Tibial nerve (tissue), 4 donors: ENCODE data around the gene UBE2E2. TPM values are rescaled to one million over a fixed set of nuclear protein-coding genes. Genes with fewer than 3 reads are reported as not detected.

ENCODE experiments used
- DNase-seq, 2 donors: peaks; one replicate each; pipeline ENCODE4 v3.0.0-alpha.2; 2019; ENCODE audit warnings: low spot score in 2 of 2
- H3K27ac ChIP-seq, 4 donors: fragments of 200-600 bp; sonication (generic) in 3 of 4; one replicate each; pipeline ENCODE4 v1.5.1; 2017 to 2019; ENCODE audit warnings: mild to moderate bottlenecking in 1 of 4
- H3K27me3 ChIP-seq, 2 donors: fragments of 200-600 bp; sonication (generic) in 1 of 2; one replicate each; pipeline versions ENCODE4 v1.5.1 to v1.6.0; 2017 to 2019
- H3K36me3 ChIP-seq, 3 donors: fragments of 200-600 bp; sonication (generic); one replicate each; pipeline ENCODE4 v1.5.1; 2018 to 2019
- H3K4me1 ChIP-seq, 4 donors: fragments of 200-600 bp; sonication (generic) in 3 of 4; one replicate each; pipeline ENCODE4 v1.5.1; 2017 to 2019
- H3K4me3 ChIP-seq, 4 donors: fragments of 200-600 bp; sonication (generic) in 3 of 4; one replicate each; pipeline ENCODE4 v1.5.1; 2017 to 2019; ENCODE audit warnings: mild to moderate bottlenecking in 1 of 4, moderate library complexity in 1 of 4
- H3K9me3 ChIP-seq, 4 donors: fragments of 200-600 bp; sonication (generic) in 3 of 4; one replicate each; pipeline ENCODE4 v1.5.1; 2017 to 2019
- EP300 ChIP-seq, 2 donors: sonication (generic); formaldehyde crosslinking; IDR thresholded peaks; one replicate each; pipeline ENCODE4 v1.6.1; 2017; ENCODE audit warnings: antibody characterized with exemption in 2 of 2, mild to moderate bottlenecking in 1 of 2
- POLR2A ChIP-seq, 2 donors: fragments of 450-650 bp; IDR thresholded peaks; one replicate each; pipeline ENCODE4 v1.6.1; 2017; ENCODE audit warnings: antibody characterized with exemption in 2 of 2, mild to moderate bottlenecking in 2 of 2, moderate library complexity in 2 of 2
- WGBS, 2 donors: methylation state at CpG; one replicate each; pipeline ENCODE4 v1.1.5; 2018; 5-methylcytosine and 5-hydroxymethylcytosine counted together
- total RNA-seq, 4 donors: library from RNA; depleted of rRNA; stranded (reverse); fragments of >200 nt; gene quantifications; one replicate each; pipeline ENCODE4 v1.1.0, GENCODE V29; 2016
- TF ChIP-seq, protein P1 (sequence below), 5 experiments: fragments of 200-600 bp in 3 of 5; fragments of 450-650 bp in 2 of 5; sonication (generic) in 3 of 5; IDR thresholded peaks; one replicate each; pipeline ENCODE4 v1.5.1; 2016 to 2019; ENCODE audit warnings: antibody characterized with exemption in 5 of 5, mild to moderate bottlenecking in 3 of 5, moderate library complexity in 2 of 5

The UBE2E2 gene
- total RNA-seq, 4 donors from 2014 or later, result 67.1 to 222 (median 130) TPM

DNA sequence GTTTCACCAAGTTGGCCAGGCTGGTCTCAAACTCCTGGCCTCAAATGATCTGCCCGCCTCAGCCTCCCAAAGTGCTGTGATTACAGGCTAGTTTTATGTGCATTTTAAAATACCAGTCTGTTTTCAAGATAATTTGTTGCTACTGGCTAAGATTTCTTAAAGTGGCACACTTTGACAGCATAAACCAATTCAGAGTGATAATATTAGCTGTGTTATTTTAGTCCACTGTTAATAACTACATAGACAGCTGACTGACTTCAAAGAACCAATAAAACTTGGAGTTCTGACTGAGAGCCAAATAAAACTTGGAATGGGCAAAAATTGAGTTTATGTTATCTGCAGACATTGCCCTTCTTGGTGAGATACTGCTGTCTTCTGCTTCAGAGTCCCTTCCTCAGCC is 291.8 kb downstream of the UBE2E2 start:
- H3K4me3 ChIP-seq, result no peak overlapping the region
- 91 to 96% methylated on average over 1 of the region's 1 CpG for WGBS, 2 donors

DNA sequence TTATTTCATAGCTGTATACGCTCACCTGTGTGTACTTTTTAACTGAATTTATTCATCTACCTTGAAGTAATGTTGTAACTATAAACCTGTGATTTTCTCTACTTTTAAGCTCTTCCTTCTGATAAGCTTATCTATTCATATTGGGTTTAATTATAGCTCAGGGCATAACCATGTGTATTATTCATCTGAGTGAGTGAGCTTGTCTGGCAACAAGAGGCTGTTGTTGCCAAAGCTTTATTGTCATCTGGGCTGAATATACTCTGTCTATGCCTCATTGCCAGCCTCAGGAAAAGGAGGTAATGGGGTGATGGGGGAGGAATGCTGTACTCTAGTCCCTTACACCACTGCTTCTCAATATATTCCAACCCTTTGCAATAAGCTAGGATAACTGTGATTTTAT is 292.4 kb downstream of the UBE2E2 start:
- Histone ChIP-seq H3K36me3 (no peaks in the 10 kb centered on the region), H3K4me1 (peaks cover 0 to 43% (median 4%) of the 10 kb centered on the region in 4 donors), H3K4me3 (no peak overlapping the region), H3K27me3 (no peaks in the 10 kb centered on the region), H3K9me3 (no peaks in the 10 kb centered on the region), H3K27ac (no peak overlapping the region)
- 94 to 96% methylated on average over 1 of the region's 1 CpG for WGBS, 2 donors
- no peak for DNase-seq
- no peak for TF ChIP-seq EP300 (IDR thresholded peaks at IDR 0.05)
- TF ChIP-seq POLR2A (IDR thresholded peaks at IDR 0.05), result no peak
- TF ChIP-seq, protein P1, sequence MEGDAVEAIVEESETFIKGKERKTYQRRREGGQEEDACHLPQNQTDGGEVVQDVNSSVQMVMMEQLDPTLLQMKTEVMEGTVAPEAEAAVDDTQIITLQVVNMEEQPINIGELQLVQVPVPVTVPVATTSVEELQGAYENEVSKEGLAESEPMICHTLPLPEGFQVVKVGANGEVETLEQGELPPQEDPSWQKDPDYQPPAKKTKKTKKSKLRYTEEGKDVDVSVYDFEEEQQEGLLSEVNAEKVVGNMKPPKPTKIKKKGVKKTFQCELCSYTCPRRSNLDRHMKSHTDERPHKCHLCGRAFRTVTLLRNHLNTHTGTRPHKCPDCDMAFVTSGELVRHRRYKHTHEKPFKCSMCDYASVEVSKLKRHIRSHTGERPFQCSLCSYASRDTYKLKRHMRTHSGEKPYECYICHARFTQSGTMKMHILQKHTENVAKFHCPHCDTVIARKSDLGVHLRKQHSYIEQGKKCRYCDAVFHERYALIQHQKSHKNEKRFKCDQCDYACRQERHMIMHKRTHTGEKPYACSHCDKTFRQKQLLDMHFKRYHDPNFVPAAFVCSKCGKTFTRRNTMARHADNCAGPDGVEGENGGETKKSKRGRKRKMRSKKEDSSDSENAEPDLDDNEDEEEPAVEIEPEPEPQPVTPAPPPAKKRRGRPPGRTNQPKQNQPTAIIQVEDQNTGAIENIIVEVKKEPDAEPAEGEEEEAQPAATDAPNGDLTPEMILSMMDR (IDR thresholded peaks at IDR 0.05), result no peak

More for the DNA sequence above, 291.8 kb downstream of the UBE2E2 start:
- no peak for TF ChIP-seq POLR2A (IDR thresholded peaks at IDR 0.05)
- TF ChIP-seq, protein P1 (IDR thresholded peaks at IDR 0.05), result no peak
- no peak for TF ChIP-seq EP300 (IDR thresholded peaks at IDR 0.05)
- H3K36me3 ChIP-seq, result no peaks in the 10 kb centered on the region
- no peak overlapping the region for H3K27ac ChIP-seq
- DNase-seq, result no peak
- no peaks in the 10 kb centered on the region for H3K27me3 ChIP-seq
- no peaks in the 10 kb centered on the region for H3K9me3 ChIP-seq
- peaks cover 0 to 44% (median 4%) of the 10 kb centered on the region in 4 donors for H3K4me1 ChIP-seq

DNA sequence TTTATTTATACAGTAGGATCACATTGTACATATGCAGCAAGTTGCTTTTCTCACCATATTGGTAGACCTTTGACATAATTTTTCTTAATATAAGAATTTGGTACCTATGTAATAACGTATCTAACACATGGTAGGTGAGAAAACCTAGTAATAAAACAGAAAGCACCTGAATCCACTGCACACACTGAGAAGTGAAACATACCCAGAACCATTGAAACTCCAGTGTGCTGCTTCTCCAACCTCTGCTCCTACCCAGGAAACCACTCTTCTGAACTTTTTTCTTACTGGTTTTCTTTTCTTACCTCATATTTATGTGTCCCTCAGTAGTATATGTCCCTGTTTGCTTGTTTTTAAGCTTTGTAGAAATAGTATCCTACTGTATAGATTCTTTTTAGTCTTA is 293.0 kb downstream of the UBE2E2 start:
- Histone ChIP-seq H3K4me3 (no peak overlapping the region), H3K4me1 (peaks cover 0 to 37% (median 4%) of the 10 kb centered on the region in 4 donors), H3K36me3 (no peaks in the 10 kb centered on the region), H3K27ac (no peak overlapping the region), H3K9me3 (no peaks in the 10 kb centered on the region), H3K27me3 (no peaks in the 10 kb centered on the region)
- WGBS, 2 donors, result 95 to 98% methylated on average over 1 of the region's 1 CpG
- no peak for DNase-seq
- TF ChIP-seq POLR2A (IDR thresholded peaks at IDR 0.05) (no peak), EP300 (IDR thresholded peaks at IDR 0.05) (no peak)
- TF ChIP-seq, protein P1 (IDR thresholded peaks at IDR 0.05), result no peak

DNA sequence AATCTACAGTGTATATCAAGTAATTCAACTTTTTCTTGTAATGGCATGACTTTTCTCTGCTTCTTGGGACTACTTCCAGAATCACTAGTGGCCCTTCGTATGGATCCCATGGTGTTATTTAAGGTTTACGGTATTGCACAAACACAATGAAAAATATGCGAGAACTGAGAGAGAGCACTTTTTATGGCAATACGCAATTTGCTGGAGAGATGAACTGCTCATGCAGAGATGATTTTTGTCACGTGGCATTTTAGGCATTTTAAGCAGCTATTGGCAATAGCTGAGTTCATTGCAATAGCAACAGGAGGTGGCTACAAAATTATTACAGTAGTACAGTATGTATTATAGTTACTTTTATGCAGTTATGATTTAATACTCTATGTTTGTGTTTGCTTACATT is 294.0 kb downstream of the UBE2E2 start:
- Histone ChIP-seq H3K4me1 (peaks cover 0 to 35% (median 4%) of the 10 kb centered on the region in 4 donors), H3K4me3 (no peak overlapping the region), H3K9me3 (no peaks in the 10 kb centered on the region), H3K36me3 (no peaks in the 10 kb centered on the region), H3K27me3 (no peaks in the 10 kb centered on the region), H3K27ac (no peak overlapping the region)
- no peak for DNase-seq
- WGBS, 2 donors, result 83 to 85% methylated on average over 5 of the region's 5 CpGs
- no peak for TF ChIP-seq EP300 (IDR thresholded peaks at IDR 0.05)
- TF ChIP-seq, protein P1 (IDR thresholded peaks at IDR 0.05), result no peak
- no peak for TF ChIP-seq POLR2A (IDR thresholded peaks at IDR 0.05)

DNA sequence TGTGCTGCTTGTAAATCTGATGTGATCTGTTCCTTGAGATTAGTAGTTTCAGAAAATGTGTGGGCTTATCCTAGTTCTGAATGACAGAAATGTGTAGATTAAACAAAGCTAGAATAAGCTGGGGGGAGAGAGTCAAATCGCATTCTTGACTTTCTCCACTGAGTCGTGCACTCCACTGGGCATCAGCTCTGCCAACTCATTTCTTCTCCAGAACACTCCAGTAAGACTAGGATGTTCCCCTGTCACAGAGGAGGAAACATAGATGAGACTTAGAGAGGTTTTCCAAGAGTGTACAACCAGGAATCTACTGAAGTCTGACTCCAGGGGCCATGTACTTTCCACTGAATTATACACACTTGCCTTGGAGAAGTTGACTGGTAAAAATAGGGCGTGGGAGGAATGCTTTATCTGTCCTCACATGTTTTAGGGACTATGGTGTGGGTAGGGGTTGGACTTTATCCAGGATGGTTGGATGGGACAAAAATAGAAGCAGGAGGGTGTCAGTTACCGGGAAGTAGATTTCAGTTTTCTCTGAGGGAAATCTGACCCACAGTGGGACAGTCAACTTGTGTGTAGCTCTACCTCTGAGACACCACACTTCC is 298.2 kb downstream of the UBE2E2 start:
- Histone ChIP-seq H3K36me3 (no peaks in the 10 kb centered on the region), H3K27ac (no peak overlapping the region), H3K4me1 (peaks cover 0 to 9% (median 0%) of the 10 kb centered on the region in 4 donors), H3K9me3 (no peaks in the 10 kb centered on the region), H3K27me3 (no peaks in the 10 kb centered on the region), H3K4me3 (no peak overlapping the region)
- no peak for DNase-seq
- no peak for TF ChIP-seq POLR2A (IDR thresholded peaks at IDR 0.05)
- TF ChIP-seq, protein P1 (IDR thresholded peaks at IDR 0.05), result no peak
- no peak for TF ChIP-seq EP300 (IDR thresholded peaks at IDR 0.05)
- 64 to 71% methylated on average over 4 of the region's 4 CpGs for WGBS, 2 donors
